SK-N-SH (cell line): ENCODE data around the gene CAPS. TPM values are rescaled to one million over a fixed set of nuclear protein-coding genes. Genes with fewer than 3 reads are reported as not detected.

Experiments
- CTCF ChIA-PET: fragments of 300-600, 350-600 bp; formaldehyde crosslinking; extraction: SDS; loops from one replicate; lab custom pipeline; 2021; lab: Yijun Ruan, JAX
- POLR2A ChIA-PET: fragments of 350-600 bp; sonication (Branson Sonifier 250); formaldehyde crosslinking; extraction: SDS; loops from one replicate; lab custom pipeline; 2020; ENCODE audit warnings: antibody characterized with exemption, inconsistent platforms; lab: Yijun Ruan, JAX
- DNase-seq: peaks from one replicate; pipeline ENCODE4 v3.0.0; 2012
- H2AFZ ChIP-seq: fragments of 200-600 bp; sonication (generic); 2 replicates; pipeline ENCODE4 v1.8.1; 2016; ENCODE audit warnings: antibody characterized with exemption, mild to moderate bottlenecking, low read depth
- H3F3A ChIP-seq: fragments of 200-600 bp; sonication (generic); replicated peaks from 2 replicates; pipeline ENCODE3; 2016; ENCODE audit warnings: antibody characterized with exemption, mild to moderate bottlenecking; ENCODE audit not compliant: insufficient read depth
- H3K27ac ChIP-seq, 2 experiments: fragments of 200-500 bp in 1 of 2; fragments of 200-600 bp in 1 of 2; sonication (Bioruptor generic) in 1 of 2; sonication (generic), shearing (Covaris generic) in 1 of 2; 2 replicates each; pipeline versions ENCODE4 v1.5.1 to v1.6.1; 2014 to 2016; ENCODE audit warnings: low read depth in 2 of 2, inconsistent platforms in 1 of 2, low read length in 1 of 2, mild to moderate bottlenecking in 1 of 2, mixed read lengths in 1 of 2
- H3K27me3 ChIP-seq: fragments of 200-600 bp; sonication (generic), shearing (Covaris generic); 2 replicates; pipeline ENCODE4 v1.6.1; 2016; ENCODE audit warnings: mixed run types; ENCODE audit not compliant: insufficient read depth
- H3K36me3 ChIP-seq, 2 experiments: fragments of 200-500 bp in 1 of 2; fragments of 200-600 bp in 1 of 2; sonication (Bioruptor generic) in 1 of 2; sonication (generic) in 1 of 2; replicated peaks in 1 of 2; 2 replicates each; pipeline versions ENCODE3 to v1.5.1; 2014 to 2016; ENCODE audit warnings: low read length in 1 of 2, mild to moderate bottlenecking in 1 of 2; ENCODE audit not compliant: insufficient read depth in 2 of 2, control insufficient read depth in 1 of 2
- H3K4me1 ChIP-seq, 2 experiments: fragments of 200-500 bp in 1 of 2; fragments of 200-600 bp in 1 of 2; sonication (Bioruptor generic) in 1 of 2; sonication (generic), shearing (Covaris generic) in 1 of 2; 2 replicates each; pipeline versions ENCODE4 v1.5.1 to v1.6.1; 2014 to 2016; ENCODE audit warnings: low read depth in 1 of 2, low read length in 1 of 2, mixed run types in 1 of 2; ENCODE audit not compliant: insufficient read depth in 2 of 2, control insufficient read depth in 1 of 2
- H3K4me2 ChIP-seq: fragments of 200-600 bp; sonication (generic), shearing (Covaris generic); 2 replicates; pipeline ENCODE4 v1.6.1; 2017; ENCODE audit warnings: mixed run types
- H3K4me3 ChIP-seq, 2 experiments: fragments of 200-500 bp in 1 of 2; fragments of 200-600 bp in 1 of 2; sonication (Bioruptor generic) in 1 of 2; sonication (generic), shearing (Covaris generic) in 1 of 2; 2 replicates each; pipeline versions ENCODE4 v1.5.1 to v1.8.1; 2014 to 2016; ENCODE audit warnings: low read depth in 2 of 2, inconsistent platforms in 1 of 2, low read length in 1 of 2, mild to moderate bottlenecking in 1 of 2, mixed read lengths in 1 of 2, moderate library complexity in 1 of 2
- H3K79me2 ChIP-seq: fragments of 200-600 bp; sonication (generic); 2 replicates; pipeline ENCODE4 v1.8.1; 2017; ENCODE audit warnings: mild to moderate bottlenecking; ENCODE audit not compliant: insufficient read depth
- H3K9ac ChIP-seq: fragments of 200-600 bp; sonication (generic); 2 replicates; pipeline ENCODE4 v1.6.1; 2017; ENCODE audit warnings: mixed run types
- H3K9me2 ChIP-seq: fragments of 200-600 bp; sonication (generic); 2 replicates; pipeline ENCODE4 v1.6.1; 2017; ENCODE audit warnings: mixed run types
- H3K9me3 ChIP-seq: fragments of 200-600 bp; sonication (generic); 2 replicates; pipeline ENCODE4 v1.6.1; 2017; ENCODE audit warnings: mixed run types, mild to moderate bottlenecking, moderate library complexity
- H4K20me1 ChIP-seq: fragments of 200-600 bp; sonication (generic); 2 replicates; pipeline ENCODE4 v1.6.1; 2017; ENCODE audit warnings: mild to moderate bottlenecking, mixed run types; ENCODE audit not compliant: insufficient read depth
- CHD2 ChIP-seq: fragments of 150-350 bp; IDR thresholded peaks from 2 replicates; pipeline ENCODE4 v1.6.1; 2018; ENCODE audit warnings: low read length; ENCODE audit not compliant: partially characterized antibody
- ELF1 ChIP-seq: IDR thresholded peaks from 2 replicates; pipeline ENCODE4 v1.4.0; 2012
- EZH2phosphoT487 ChIP-seq: fragments of 200-600 bp; sonication (generic); IDR thresholded peaks from 2 replicates; pipeline ENCODE4 v1.6.1; 2017; ENCODE audit warnings: low read depth, mixed run types, mild to moderate bottlenecking, antibody characterized with exemption, moderate library complexity, borderline replicate concordance
- FOXJ3 ChIP-seq: sonication (generic); formaldehyde crosslinking; IDR thresholded peaks from 2 replicates; pipeline ENCODE4 v1.5.1; 2020; ENCODE audit warnings: mild to moderate bottlenecking, missing genetic modification reagents
- FOXM1 ChIP-seq: IDR thresholded peaks from 2 replicates; pipeline ENCODE4 v1.4.0; 2012; ENCODE audit warnings: low read depth, mild to moderate bottlenecking
- JUND ChIP-seq: IDR thresholded peaks from 2 replicates; pipeline ENCODE4 v1.4.0; 2012
- MXI1 ChIP-seq: IDR thresholded peaks from 2 replicates; pipeline ENCODE4 v1.6.1; 2012; ENCODE audit warnings: mild to moderate bottlenecking, low read depth, low read length, improper control_type of control experiment
- NRF1 ChIP-seq: IDR thresholded peaks from 2 replicates; pipeline ENCODE4 v1.6.1; 2012; ENCODE audit warnings: low read depth, mild to moderate bottlenecking, low read length
- RAD21 ChIP-seq: IDR thresholded peaks from 2 replicates; pipeline ENCODE4 v1.6.1; 2012; ENCODE audit warnings: mild to moderate bottlenecking, low read length
- RCOR1 ChIP-seq: fragments of 150-350 bp; IDR thresholded peaks from 2 replicates; pipeline ENCODE4 v1.6.1; 2017; ENCODE audit warnings: antibody characterized with exemption, low read length
- SMC3 ChIP-seq: IDR thresholded peaks from 2 replicates; pipeline ENCODE4 v1.6.1; 2012; ENCODE audit warnings: low read depth, low read length, improper control_type of control experiment
- TEAD4 ChIP-seq: IDR thresholded peaks from 2 replicates; pipeline ENCODE4 v1.4.0; 2012; ENCODE audit warnings: mild to moderate bottlenecking, borderline replicate concordance; ENCODE audit not compliant: insufficient read depth
- YY1 ChIP-seq: IDR thresholded peaks from 2 replicates; pipeline ENCODE4 v1.4.0; 2012; ENCODE audit warnings: low read depth, mild to moderate bottlenecking
- WGBS: methylation state at CpG from one replicate; pipeline ENCODE4 v1.1.6; 2017; ENCODE audit warnings: low lambda C conversion rate; 5-methylcytosine and 5-hydroxymethylcytosine counted together
- polyA plus RNA-seq, 3 experiments: library from polyadenylated mRNA; depleted of rRNA; stranded (reverse); fragments of >200 nt; gene quantifications; 2 replicates each; pipeline ENCODE4 v1.2.3, GENCODE V29; 2012
- TF ChIP-seq, protein P1 (sequence below): IDR thresholded peaks from 2 replicates; pipeline ENCODE4 v1.4.0; 2012; ENCODE audit warnings: low read depth, borderline replicate concordance
- TF ChIP-seq, protein P2 (sequence below): IDR thresholded peaks from 2 replicates; pipeline ENCODE4 v1.4.0; 2012; ENCODE audit warnings: low read depth
- TF ChIP-seq, protein P3 (sequence below): IDR thresholded peaks from 2 replicates; pipeline ENCODE4 v1.6.1; 2012; ENCODE audit warnings: mild to moderate bottlenecking, low read depth, low read length, moderate library complexity

Gene CAPS
- polyA plus RNA-seq, 1 of the 3 experiments (the other 2 are of a cell fraction): 13.4 TPM

DNA sequence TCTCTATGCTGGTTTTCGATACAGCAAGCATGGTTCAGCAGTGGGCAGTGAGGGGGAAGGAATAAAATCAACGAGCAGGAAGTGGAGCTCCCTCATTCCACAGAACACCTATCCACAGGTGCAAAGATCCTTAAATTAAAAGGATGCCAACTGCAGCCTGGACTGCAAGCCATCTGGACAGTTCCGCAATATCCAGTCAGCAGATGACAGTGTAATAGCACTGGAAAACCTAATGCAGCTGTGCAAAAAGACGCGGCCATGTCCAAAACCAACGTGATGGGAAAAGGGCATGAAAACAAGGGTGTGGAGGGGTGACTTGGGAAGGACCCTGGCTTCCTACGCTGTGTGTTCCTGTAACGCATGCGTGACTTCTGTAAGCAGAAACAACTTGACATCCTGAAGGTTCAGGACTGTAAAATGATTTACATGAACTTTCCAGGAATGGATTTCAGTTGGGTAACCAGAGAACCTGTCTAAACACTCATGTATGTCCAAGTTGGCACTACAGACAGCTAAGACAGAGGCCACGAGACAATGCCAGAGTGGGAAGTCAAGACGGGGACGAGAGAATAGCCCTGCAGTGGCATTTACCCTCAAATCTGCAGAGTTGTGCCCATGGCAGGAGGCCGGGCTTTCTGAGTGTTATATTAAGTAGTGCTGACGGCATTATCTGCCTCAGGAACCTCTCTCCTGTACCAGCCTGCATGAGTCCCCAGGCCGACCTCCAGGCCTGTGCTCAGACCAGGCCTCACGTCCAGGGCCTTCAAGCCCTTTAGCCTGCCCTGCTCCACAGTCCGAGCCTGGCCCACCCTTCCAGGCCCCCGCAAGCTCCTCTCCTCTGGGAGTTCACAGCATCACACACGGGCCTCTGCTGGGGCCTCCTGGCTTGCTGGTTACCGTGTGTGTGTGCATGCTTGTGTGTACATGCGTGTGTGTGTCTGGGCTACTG is 26.5 kb downstream of the CAPS start:
- TF ChIP-seq JUND (no peak), RCOR1 (no peak), FOXM1 (no peak), FOXJ3 (no peak), CHD2 (no peak), ELF1 (no peak)
- peaks cover 10 to 35% of the 10 kb centered on the region in 2 experiments for H3K36me3 ChIP-seq
- peaks cover 48% of the 10 kb centered on the region for H4K20me1 ChIP-seq
- no peaks in the 10 kb centered on the region for H3K9me2 ChIP-seq
- no peaks in the 10 kb centered on the region for H3F3A ChIP-seq
- H2AFZ ChIP-seq: no peak overlapping the region
- H3K9me3 ChIP-seq: no peaks in the 10 kb centered on the region
- H3K79me2 ChIP-seq: peaks cover 51% of the 10 kb centered on the region; the same call in 1 of the 2 replicates
- no peaks in the 10 kb centered on the region for H3K27me3 ChIP-seq
- ChIA-PET POLR2A (no interaction called here), CTCF (interaction anchor here (0.9 to 6.2 kb wide), 4 partner anchors 8 to 82 kb away, joined by 3 to 44 read pairs (median 14); no protein-coding TSS in a partner anchor)
- peaks cover under 1 to 40% of the 10 kb centered on the region in 2 experiments for H3K4me1 ChIP-seq
- no peak overlapping the region for H3K9ac ChIP-seq
- DNase-seq: no peak
- no peak overlapping the region for H3K4me2 ChIP-seq
- no peak overlapping the region for H3K27ac ChIP-seq
- no peak overlapping the region for H3K4me3 ChIP-seq
- WGBS: 91% methylated on average over 15 of the region's 21 CpGs

DNA sequence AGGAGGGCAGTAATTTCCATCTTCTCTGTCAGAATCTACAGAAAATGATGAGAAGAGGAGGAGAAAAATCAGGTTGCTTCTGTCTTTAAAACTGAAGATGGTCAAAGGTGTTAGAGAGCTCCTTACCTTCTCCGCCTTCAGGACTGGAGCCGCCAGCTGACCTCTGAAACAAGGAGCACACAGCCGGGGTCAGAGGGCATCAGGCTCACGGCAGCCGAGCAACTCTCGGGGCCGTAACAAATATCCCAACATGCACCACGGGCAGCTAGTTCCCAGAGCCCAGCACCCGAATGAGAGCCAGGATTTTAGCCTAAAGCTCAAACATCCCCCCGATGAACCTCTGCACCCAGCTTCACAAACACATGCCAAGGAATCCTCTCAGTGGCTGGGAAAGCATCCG is 27.6 kb downstream of the CAPS start:
- Histone ChIP-seq H3F3A (no peaks in the 10 kb centered on the region), H3K4me2 (no peak overlapping the region), H2AFZ (no peak overlapping the region), H3K9me3 (no peaks in the 10 kb centered on the region), H3K36me3 (peaks cover 18 to 35% of the 10 kb centered on the region in 2 experiments), H3K9me2 (no peaks in the 10 kb centered on the region), H3K27ac (no peak overlapping the region), H3K79me2 (peaks cover 55% of the 10 kb centered on the region), H4K20me1 (peaks cover 48% of the 10 kb centered on the region), H3K4me1 (peaks cover 0 to 29% of the 10 kb centered on the region in 2 experiments; a peak in 2 of 4 replicates), H3K4me3 (no peak overlapping the region), H3K9ac (no peak overlapping the region), H3K27me3 (no peaks in the 10 kb centered on the region)
- TF ChIP-seq, protein P1, sequence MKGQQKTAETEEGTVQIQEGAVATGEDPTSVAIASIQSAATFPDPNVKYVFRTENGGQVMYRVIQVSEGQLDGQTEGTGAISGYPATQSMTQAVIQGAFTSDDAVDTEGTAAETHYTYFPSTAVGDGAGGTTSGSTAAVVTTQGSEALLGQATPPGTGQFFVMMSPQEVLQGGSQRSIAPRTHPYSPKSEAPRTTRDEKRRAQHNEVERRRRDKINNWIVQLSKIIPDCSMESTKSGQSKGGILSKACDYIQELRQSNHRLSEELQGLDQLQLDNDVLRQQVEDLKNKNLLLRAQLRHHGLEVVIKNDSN: no peak
- ChIA-PET CTCF (interaction anchor here (0.8 to 4.5 kb wide), 5 partner anchors 10 to 138 kb away, joined by 3 to 23 read pairs (median 10); no protein-coding TSS in a partner anchor), POLR2A (interaction anchor here (0.8 kb wide), 1 partner anchor 10 kb away, joined by 3 read pairs; no protein-coding TSS in a partner anchor)
- no peak for DNase-seq
- WGBS: 90% methylated on average over 3 of the region's 11 CpGs

DNA sequence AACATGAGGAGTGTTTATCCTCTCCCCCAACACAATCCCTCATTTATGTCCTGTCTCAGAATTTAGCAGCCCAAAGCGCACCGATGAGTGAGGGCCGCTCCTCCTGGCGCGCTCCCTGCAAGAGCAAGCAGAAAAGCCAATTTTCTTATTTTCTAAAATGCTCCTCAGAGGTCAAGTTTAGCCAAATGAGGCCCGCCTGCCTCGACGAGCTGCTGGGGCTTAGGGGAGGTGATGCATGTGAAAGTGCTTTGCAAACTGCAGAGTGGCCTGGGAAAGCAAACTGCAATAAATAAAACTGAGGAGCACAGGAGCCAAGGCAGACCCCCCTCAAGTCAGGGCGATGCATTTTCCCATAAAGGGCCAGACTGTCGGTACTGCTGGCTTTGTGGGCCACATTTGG is 29.0 kb downstream of the CAPS start:
- Histone ChIP-seq H2AFZ (no peak overlapping the region), H3K27me3 (no peaks in the 10 kb centered on the region), H3K79me2 (peaks cover 62% of the 10 kb centered on the region), H3K4me3 (no peak overlapping the region), H3K9ac (no peak overlapping the region), H3K4me2 (no peak overlapping the region), H3K27ac (no peak overlapping the region), H3K9me2 (no peaks in the 10 kb centered on the region), H3F3A (no peaks in the 10 kb centered on the region), H3K4me1 (peaks cover 0 to 20% of the 10 kb centered on the region in 2 experiments; a peak in 2 of 4 replicates), H4K20me1 (peaks cover 62% of the 10 kb centered on the region), H3K9me3 (no peaks in the 10 kb centered on the region), H3K36me3 (peaks cover 14 to 32% of the 10 kb centered on the region in 2 experiments)
- ChIA-PET POLR2A (no interaction called here), CTCF (interaction anchor here (1.0 to 4.5 kb wide), 3 partner anchors 25 to 79 kb away, joined by 3 to 23 read pairs (median 19); no protein-coding TSS in a partner anchor)
- WGBS: 95% methylated on average over 10 of the region's 10 CpGs
- no peak for DNase-seq
- TF ChIP-seq YY1: no peak
- no peak for TF ChIP-seq CHD2
- TF ChIP-seq SMC3: no peak
- TF ChIP-seq RCOR1: no peak
- no peak for TF ChIP-seq MXI1
- no peak for TF ChIP-seq EZH2phosphoT487
- TF ChIP-seq, protein P2, sequence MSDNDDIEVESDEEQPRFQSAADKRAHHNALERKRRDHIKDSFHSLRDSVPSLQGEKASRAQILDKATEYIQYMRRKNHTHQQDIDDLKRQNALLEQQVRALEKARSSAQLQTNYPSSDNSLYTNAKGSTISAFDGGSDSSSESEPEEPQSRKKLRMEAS: no peak
- TF ChIP-seq NRF1: no peak
- TF ChIP-seq TEAD4: no peak
- TF ChIP-seq, protein P3, sequence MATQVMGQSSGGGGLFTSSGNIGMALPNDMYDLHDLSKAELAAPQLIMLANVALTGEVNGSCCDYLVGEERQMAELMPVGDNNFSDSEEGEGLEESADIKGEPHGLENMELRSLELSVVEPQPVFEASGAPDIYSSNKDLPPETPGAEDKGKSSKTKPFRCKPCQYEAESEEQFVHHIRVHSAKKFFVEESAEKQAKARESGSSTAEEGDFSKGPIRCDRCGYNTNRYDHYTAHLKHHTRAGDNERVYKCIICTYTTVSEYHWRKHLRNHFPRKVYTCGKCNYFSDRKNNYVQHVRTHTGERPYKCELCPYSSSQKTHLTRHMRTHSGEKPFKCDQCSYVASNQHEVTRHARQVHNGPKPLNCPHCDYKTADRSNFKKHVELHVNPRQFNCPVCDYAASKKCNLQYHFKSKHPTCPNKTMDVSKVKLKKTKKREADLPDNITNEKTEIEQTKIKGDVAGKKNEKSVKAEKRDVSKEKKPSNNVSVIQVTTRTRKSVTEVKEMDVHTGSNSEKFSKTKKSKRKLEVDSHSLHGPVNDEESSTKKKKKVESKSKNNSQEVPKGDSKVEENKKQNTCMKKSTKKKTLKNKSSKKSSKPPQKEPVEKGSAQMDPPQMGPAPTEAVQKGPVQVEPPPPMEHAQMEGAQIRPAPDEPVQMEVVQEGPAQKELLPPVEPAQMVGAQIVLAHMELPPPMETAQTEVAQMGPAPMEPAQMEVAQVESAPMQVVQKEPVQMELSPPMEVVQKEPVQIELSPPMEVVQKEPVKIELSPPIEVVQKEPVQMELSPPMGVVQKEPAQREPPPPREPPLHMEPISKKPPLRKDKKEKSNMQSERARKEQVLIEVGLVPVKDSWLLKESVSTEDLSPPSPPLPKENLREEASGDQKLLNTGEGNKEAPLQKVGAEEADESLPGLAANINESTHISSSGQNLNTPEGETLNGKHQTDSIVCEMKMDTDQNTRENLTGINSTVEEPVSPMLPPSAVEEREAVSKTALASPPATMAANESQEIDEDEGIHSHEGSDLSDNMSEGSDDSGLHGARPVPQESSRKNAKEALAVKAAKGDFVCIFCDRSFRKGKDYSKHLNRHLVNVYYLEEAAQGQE: no peak
- TF ChIP-seq RAD21: no peak
